Measurements from ENCODE around the gene RAB26. TPM values are rescaled to one million over a fixed set of nuclear protein-coding genes. Genes with fewer than 3 reads are reported as not detected.

RAB26 gene
- total RNA-seq, 1 experiment from 2014 or later: 46.8 TPM

Other genes starting within 250 kb of the RAB26 start
- 1.2 and 9.8 TPM in 2 replicates for gene HS3ST6, start 230.2 kb upstream of the RAB26 start, total RNA-seq (2014; rRNA removed; shearing (Covaris generic))
- gene MSRB1, start 205.4 kb upstream of the RAB26 start, total RNA-seq (2014; rRNA removed; shearing (Covaris generic)): 72.3 and 79.3 TPM in 2 replicates
- gene RPL3L, start 193.9 kb upstream of the RAB26 start, total RNA-seq (2014; rRNA removed; shearing (Covaris generic)): not detected in 2 replicates
- gene NDUFB10, start 189.1 kb upstream of the RAB26 start, total RNA-seq (2014; rRNA removed; shearing (Covaris generic)): 339 and 361 TPM in 2 replicates
- gene RPS2, start 183.8 kb upstream of the RAB26 start, total RNA-seq (2014; rRNA removed; shearing (Covaris generic)): 10,196 and 11,503 TPM in 2 replicates
- not detected in 2 replicates for gene RNF151, start 181.8 kb upstream of the RAB26 start, total RNA-seq (2014; rRNA removed; shearing (Covaris generic))
- gene TBL3, start 176.6 kb upstream of the RAB26 start, total RNA-seq (2014; rRNA removed; shearing (Covaris generic)): 78.6 and 84.2 TPM in 2 replicates
- gene NOXO1, start 167.2 kb upstream of the RAB26 start, total RNA-seq (2014; rRNA removed; shearing (Covaris generic)): not detected in 2 replicates
- 41.8 and 51.5 TPM in 2 replicates for gene GFER, start 164.4 kb upstream of the RAB26 start, total RNA-seq (2014; rRNA removed; shearing (Covaris generic))
- gene SYNGR3, start 158.7 kb upstream of the RAB26 start, total RNA-seq (2014; rRNA removed; shearing (Covaris generic)): 30.5 and 36.7 TPM in 2 replicates
- 58.0 and 72.1 TPM in 2 replicates for gene ZNF598, start 138.8 kb upstream of the RAB26 start, total RNA-seq (2014; rRNA removed; shearing (Covaris generic))
- not detected in 2 replicates for gene NPW, start 128.8 kb upstream of the RAB26 start, total RNA-seq (2014; rRNA removed; shearing (Covaris generic))
- gene NHERF2, start 121.7 kb upstream of the RAB26 start, total RNA-seq (2014; rRNA removed; shearing (Covaris generic)): 20.5 and 28.9 TPM in 2 replicates
- 25.2 and 36.6 TPM in 2 replicates for gene NTHL1, start 100.8 kb upstream of the RAB26 start, total RNA-seq (2014; rRNA removed; shearing (Covaris generic))
- 23.3 and 36.4 TPM in 2 replicates for gene TSC2, start 100.6 kb upstream of the RAB26 start, total RNA-seq (2014; rRNA removed; shearing (Covaris generic))
- 42.0 and 113 TPM in 2 replicates for gene PKD1, start 12.7 kb upstream of the RAB26 start, total RNA-seq (2014; rRNA removed; shearing (Covaris generic))
- 76.1 and 99.9 TPM in 2 replicates for gene TRAF7, start 7.2 kb downstream of the RAB26 start, total RNA-seq (2014; rRNA removed; shearing (Covaris generic))
- gene CASKIN1, start 48.0 kb downstream of the RAB26 start, total RNA-seq (2014; rRNA removed; shearing (Covaris generic)): 0.80 and 4.2 TPM in 2 replicates
- 34.8 and 86.2 TPM in 2 replicates for gene MLST8, start 56.8 kb downstream of the RAB26 start, total RNA-seq (2014; rRNA removed; shearing (Covaris generic))
- 1.9 and 2.1 TPM in 2 replicates for gene BRICD5, start 62.2 kb downstream of the RAB26 start, total RNA-seq (2014; rRNA removed; shearing (Covaris generic))
- gene PGP, start 66.2 kb downstream of the RAB26 start, total RNA-seq (2014; rRNA removed; shearing (Covaris generic)): 47.8 and 70.9 TPM in 2 replicates
- gene E4F1, start 75.0 kb downstream of the RAB26 start, total RNA-seq (2014; rRNA removed; shearing (Covaris generic)): 40.4 and 59.4 TPM in 2 replicates
- 0.20 and 0.62 TPM in 2 replicates for gene DNASE1L2, start 87.8 kb downstream of the RAB26 start, total RNA-seq (2014; rRNA removed; shearing (Covaris generic))
- gene ECI1, start 103.0 kb downstream of the RAB26 start, total RNA-seq (2014; rRNA removed; shearing (Covaris generic)): 52.9 and 71.9 TPM in 2 replicates
- 145 and 179 TPM in 2 replicates for gene RNPS1, start 119.5 kb downstream of the RAB26 start, total RNA-seq (2014; rRNA removed; shearing (Covaris generic))
- 4.9 and 9.5 TPM in 2 replicates for gene ABCA3, start 192.1 kb downstream of the RAB26 start, total RNA-seq (2014; rRNA removed; shearing (Covaris generic))

Data from G401 (cell line).